KMS-11 (cell line): ENCODE measurements around the gene CYB5D1.
A peak's percentile ranks its signal among the peaks of the same experiment; 100 is the strongest.

Experiments
- H2AFZ ChIP-seq: fragments of 200-600 bp; sonication (generic); 2 replicates; pipeline ENCODE4 v1.6.1; 2016; ENCODE audit warnings: antibody characterized with exemption, mixed run types, low read depth
- H3K27ac ChIP-seq: fragments of 200-600 bp; sonication (generic); 2 replicates; pipeline ENCODE4 v1.6.1; 2016; ENCODE audit warnings: mild to moderate bottlenecking, mixed run types
- H3K27me3 ChIP-seq: fragments of 200-600 bp; sonication (generic); 2 replicates; pipeline ENCODE4 v1.6.1; 2017; ENCODE audit warnings: mild to moderate bottlenecking, low read depth, mixed run types, moderate library complexity; ENCODE audit not compliant: insufficient read depth
- H3K36me3 ChIP-seq: fragments of 200-600 bp; sonication (generic); 2 replicates; pipeline ENCODE4 v1.6.1; 2017; ENCODE audit warnings: mild to moderate bottlenecking, mixed run types; ENCODE audit not compliant: insufficient read depth
- H3K4me1 ChIP-seq: fragments of 200-600 bp; sonication (generic); 2 replicates; pipeline ENCODE4 v1.6.1; 2016; ENCODE audit warnings: mild to moderate bottlenecking, low read depth, mixed run types; ENCODE audit not compliant: poor library complexity, severe bottlenecking
- H3K4me2 ChIP-seq: fragments of 200-600 bp; sonication (generic); 2 replicates; pipeline ENCODE4 v1.7.0; 2016; ENCODE audit warnings: mild to moderate bottlenecking, mixed run types
- H3K4me3 ChIP-seq: fragments of 200-600 bp; sonication (generic); IDR thresholded peaks from 2 replicates; pipeline ENCODE4 v1.6.1; 2017; ENCODE audit warnings: low read depth, low read length, mixed read lengths; ENCODE audit not compliant: insufficient read depth
- H3K79me2 ChIP-seq: fragments of 200-600 bp; sonication (generic); 2 replicates; pipeline ENCODE4 v1.6.1; 2016; ENCODE audit warnings: low read depth, mixed run types; ENCODE audit not compliant: insufficient read depth
- H3K9ac ChIP-seq: fragments of 200-600 bp; sonication (generic); 2 replicates; pipeline ENCODE4 v1.6.1; 2016; ENCODE audit warnings: mild to moderate bottlenecking, mixed run types
- H4K20me1 ChIP-seq: fragments of 200-600 bp; sonication (generic); 2 replicates; pipeline ENCODE4 v1.6.1; 2016; ENCODE audit warnings: mild to moderate bottlenecking, mixed run types; ENCODE audit not compliant: insufficient read depth
- TF ChIP-seq, protein P1 (sequence below): fragments of 200-600 bp; sonication (generic); conservative IDR thresholded peaks from 2 replicates; pipeline ENCODE4 v1.6.1; 2017; ENCODE audit warnings: low read depth, mild to moderate bottlenecking, antibody characterized with exemption, low read length, moderate library complexity, mixed read lengths

CYB5D1 gene

DNA sequence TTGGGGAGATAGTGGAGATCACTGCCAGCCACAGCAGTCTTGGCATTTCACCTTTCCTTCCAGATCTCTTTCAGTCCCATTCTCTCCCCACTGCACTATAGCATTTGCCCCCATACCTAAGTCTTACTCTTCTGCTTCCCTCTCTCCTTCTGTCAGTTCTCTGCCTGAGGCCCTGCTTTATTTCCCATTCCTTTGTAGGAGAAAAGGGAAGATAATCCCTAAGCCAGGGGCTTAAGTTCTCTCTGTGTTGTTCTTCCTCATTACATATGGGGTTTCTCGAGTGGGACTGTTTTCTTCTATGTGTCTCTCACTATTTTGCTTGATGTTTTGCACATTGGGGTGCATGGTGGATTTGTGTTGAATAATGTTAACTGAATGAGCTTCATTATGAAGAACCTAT, 17.4 kb upstream of the CYB5D1 start:
- no peak overlapping the region for H3K4me3 ChIP-seq
- H3K4me2 ChIP-seq: no peak overlapping the region; the same call in 1 of the 2 replicates
- H3K27ac ChIP-seq: no peak overlapping the region
- TF ChIP-seq, protein P1, sequence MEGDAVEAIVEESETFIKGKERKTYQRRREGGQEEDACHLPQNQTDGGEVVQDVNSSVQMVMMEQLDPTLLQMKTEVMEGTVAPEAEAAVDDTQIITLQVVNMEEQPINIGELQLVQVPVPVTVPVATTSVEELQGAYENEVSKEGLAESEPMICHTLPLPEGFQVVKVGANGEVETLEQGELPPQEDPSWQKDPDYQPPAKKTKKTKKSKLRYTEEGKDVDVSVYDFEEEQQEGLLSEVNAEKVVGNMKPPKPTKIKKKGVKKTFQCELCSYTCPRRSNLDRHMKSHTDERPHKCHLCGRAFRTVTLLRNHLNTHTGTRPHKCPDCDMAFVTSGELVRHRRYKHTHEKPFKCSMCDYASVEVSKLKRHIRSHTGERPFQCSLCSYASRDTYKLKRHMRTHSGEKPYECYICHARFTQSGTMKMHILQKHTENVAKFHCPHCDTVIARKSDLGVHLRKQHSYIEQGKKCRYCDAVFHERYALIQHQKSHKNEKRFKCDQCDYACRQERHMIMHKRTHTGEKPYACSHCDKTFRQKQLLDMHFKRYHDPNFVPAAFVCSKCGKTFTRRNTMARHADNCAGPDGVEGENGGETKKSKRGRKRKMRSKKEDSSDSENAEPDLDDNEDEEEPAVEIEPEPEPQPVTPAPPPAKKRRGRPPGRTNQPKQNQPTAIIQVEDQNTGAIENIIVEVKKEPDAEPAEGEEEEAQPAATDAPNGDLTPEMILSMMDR: no peak
- peaks cover 10% of the 10 kb centered on the region for H3K4me1 ChIP-seq
- H3K36me3 ChIP-seq: no peaks in the 10 kb centered on the region
- no peaks in the 10 kb centered on the region for H3K27me3 ChIP-seq
- no peak overlapping the region for H2AFZ ChIP-seq
- H3K9ac ChIP-seq: no peak overlapping the region
- H4K20me1 ChIP-seq: no peaks in the 10 kb centered on the region
- H3K79me2 ChIP-seq: no peaks in the 10 kb centered on the region

DNA sequence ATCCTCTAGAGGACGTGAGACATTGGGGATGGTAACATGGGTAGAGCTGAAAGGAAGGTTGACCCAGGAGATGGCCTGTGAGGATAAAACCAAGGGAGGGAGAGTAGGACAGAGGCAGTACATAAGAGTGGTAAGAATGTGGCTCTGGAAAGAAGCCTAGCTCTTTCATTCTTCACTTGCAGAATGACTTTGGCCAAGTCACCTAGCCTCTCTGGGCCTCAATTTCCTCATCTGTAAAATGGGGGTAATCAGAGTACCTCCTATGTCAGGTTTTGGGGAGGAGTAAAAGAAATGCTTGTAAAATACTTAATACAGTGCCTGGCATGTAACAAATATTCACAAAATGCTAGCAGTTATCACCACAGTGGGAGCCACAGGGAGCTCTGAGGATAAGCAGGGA, 16.9 kb upstream of the CYB5D1 start:
- 0 out of 2 replicates have a peak overlapping the region, but pooled peaks have one; percentile 59 for H3K27ac ChIP-seq
- H4K20me1 ChIP-seq: no peaks in the 10 kb centered on the region
- no peaks in the 10 kb centered on the region for H3K36me3 ChIP-seq
- peaks cover 10% of the 10 kb centered on the region for H3K4me1 ChIP-seq
- peak overlapping the region; percentile 19; the same call in 1 of the 2 replicates for H3K4me2 ChIP-seq
- H3K27me3 ChIP-seq: no peaks in the 10 kb centered on the region
- H3K4me3 ChIP-seq: no peak overlapping the region
- TF ChIP-seq, protein P1: no peak
- no peaks in the 10 kb centered on the region for H3K79me2 ChIP-seq
- H3K9ac ChIP-seq: no peak overlapping the region
- H2AFZ ChIP-seq: no peak overlapping the region

DNA sequence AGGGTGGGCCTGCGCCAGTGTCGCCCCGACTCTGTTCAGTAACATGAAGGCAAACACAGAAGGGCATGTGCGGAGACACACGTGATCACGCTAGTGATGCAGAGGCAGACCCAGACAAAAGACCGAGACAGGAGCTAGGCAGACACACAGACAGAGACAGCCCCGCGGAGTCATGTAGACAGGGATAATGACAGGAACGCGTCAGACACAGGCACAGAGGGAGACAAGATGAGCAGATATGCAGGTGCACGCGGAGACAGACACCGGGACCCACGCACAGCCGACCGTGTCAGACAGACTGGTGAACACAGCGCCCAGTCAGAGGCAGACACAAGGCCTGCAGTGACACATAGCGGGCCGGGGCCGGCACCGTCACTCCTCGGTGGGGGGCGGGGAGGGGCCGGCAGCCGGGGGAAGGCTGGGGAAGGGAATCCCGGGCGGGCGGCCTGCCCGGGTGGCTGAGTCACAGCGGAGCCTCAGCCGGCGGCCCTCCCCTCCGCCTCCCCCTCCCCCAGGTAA, 16.3 kb upstream of the CYB5D1 start:
- Histone ChIP-seq H2AFZ (no peak overlapping the region), H3K4me3 (no peak overlapping the region), H3K79me2 (no peaks in the 10 kb centered on the region), H3K27me3 (no peaks in the 10 kb centered on the region), H3K27ac (peak overlapping the region; percentile 59; the same call in 1 of the 2 replicates), H3K9ac (peak overlapping the region; percentile 51; the same call in 1 of the 2 replicates), H3K4me2 (peak overlapping the region; percentile 19; the same call in 1 of the 2 replicates), H3K36me3 (no peaks in the 10 kb centered on the region), H4K20me1 (no peaks in the 10 kb centered on the region), H3K4me1 (peaks cover 10% of the 10 kb centered on the region)
- TF ChIP-seq, protein P1: no peak

DNA sequence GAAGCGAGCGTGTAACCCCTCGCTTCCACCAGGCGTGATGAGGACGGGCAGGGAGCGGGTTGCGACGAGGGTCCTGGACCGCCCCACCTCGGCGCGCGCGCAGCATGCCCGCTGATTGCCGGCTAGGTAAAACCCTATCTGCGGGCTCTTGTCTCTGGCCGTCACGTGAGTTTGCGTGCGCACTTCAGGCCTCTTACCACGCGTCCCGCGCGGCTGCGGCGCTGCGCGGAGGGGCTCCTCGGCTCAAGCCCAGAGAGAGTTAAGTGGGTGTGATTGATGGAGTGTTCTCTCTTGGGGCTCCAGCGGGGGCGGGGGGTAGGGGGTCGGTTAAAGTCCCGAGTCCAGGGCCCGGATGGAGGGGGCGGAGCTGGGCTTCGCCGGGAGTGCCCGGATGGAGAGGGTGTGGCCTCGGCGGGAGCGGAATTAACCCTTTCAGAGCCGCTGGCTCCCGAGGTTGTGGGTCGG, 15.9 kb upstream of the CYB5D1 start:
- H4K20me1 ChIP-seq: no peaks in the 10 kb centered on the region
- H3K27ac ChIP-seq: peak overlapping the region; percentile 59
- H3K9ac ChIP-seq: peak overlapping the region; percentile 51; the same call in 1 of the 2 replicates
- no peaks in the 10 kb centered on the region for H3K36me3 ChIP-seq
- no peak overlapping the region for H3K4me2 ChIP-seq
- H3K4me3 ChIP-seq: no peak overlapping the region
- TF ChIP-seq, protein P1: no peak
- no peaks in the 10 kb centered on the region for H3K27me3 ChIP-seq
- no peaks in the 10 kb centered on the region for H3K79me2 ChIP-seq
- H3K4me1 ChIP-seq: peaks cover 10% of the 10 kb centered on the region
- H2AFZ ChIP-seq: no peak overlapping the region
